Measurements from ENCODE around the gene CAMK2B.

CAMK2B gene

GRCh38 chr7:44227911-44228310 lies 97.5 kb downstream of the CAMK2B start:
- H3K27ac ChIP-seq (ENCODE audit: low read depth, low read length) = no peak overlapping the region
- H3K4me3 ChIP-seq (ENCODE audit: low read length) = no peak overlapping the region
- no peaks in the 10 kb centered on the region for H3K4me1 ChIP-seq (ENCODE audit: control insufficient read depth, low read length)
- H3K9me2 ChIP-seq (replicated peaks; ENCODE audit: control insufficient read depth, low read length) = no peaks in the 10 kb centered on the region
- no peaks in the 10 kb centered on the region for H3K9me3 ChIP-seq (ENCODE audit: control insufficient read depth, insufficient read depth, low read length)
- H3K27me3 ChIP-seq (ENCODE audit: control insufficient read depth, low read length) = no peaks in the 10 kb centered on the region
- H3F3A ChIP-seq (ENCODE audit: control insufficient read depth, insufficient read depth) = no peaks in the 10 kb centered on the region
- H4K20me1 ChIP-seq (ENCODE audit: control insufficient read depth, insufficient read depth, low read depth, low read length) = no peaks in the 10 kb centered on the region
- H3K36me3 ChIP-seq (ENCODE audit: control insufficient read depth, low read length) = no peaks in the 10 kb centered on the region
- no peak overlapping the region for H3K4me2 ChIP-seq (ENCODE audit: low read length)
- H3K79me2 ChIP-seq (ENCODE audit: control insufficient read depth, low read length) = no peaks in the 10 kb centered on the region
- TF ChIP-seq EZH2phosphoT487 (IDR thresholded peaks at IDR 0.05; ENCODE audit: borderline replicate concordance, low read length) (no peak), CTCF (IDR thresholded peaks at IDR 0.05; ENCODE audit: low read depth, low read length, poor library complexity, severe bottlenecking) (no peak)

GRCh38 chr7:44226396-44226753 lies 99.0 kb downstream of the CAMK2B start:
- Histone ChIP-seq H3K27me3 (ENCODE audit: control insufficient read depth, low read length) (no peaks in the 10 kb centered on the region), H3K4me2 (ENCODE audit: low read length) (no peak overlapping the region), H3K4me3 (ENCODE audit: low read length) (no peak overlapping the region), H3K79me2 (ENCODE audit: control insufficient read depth, low read length) (no peaks in the 10 kb centered on the region), H4K20me1 (ENCODE audit: control insufficient read depth, insufficient read depth, low read depth, low read length) (no peaks in the 10 kb centered on the region), H3F3A (ENCODE audit: control insufficient read depth, insufficient read depth) (no peaks in the 10 kb centered on the region), H3K4me1 (ENCODE audit: control insufficient read depth, low read length) (no peaks in the 10 kb centered on the region), H3K9me3 (ENCODE audit: control insufficient read depth, insufficient read depth, low read length) (no peaks in the 10 kb centered on the region), H3K27ac (ENCODE audit: low read depth, low read length) (no peak overlapping the region), H3K36me3 (ENCODE audit: control insufficient read depth, low read length) (no peaks in the 10 kb centered on the region), H3K9me2 (replicated peaks; ENCODE audit: control insufficient read depth, low read length) (no peaks in the 10 kb centered on the region)
- TF ChIP-seq EZH2phosphoT487 (IDR thresholded peaks at IDR 0.05; ENCODE audit: borderline replicate concordance, low read length) = no peak
- TF ChIP-seq CTCF (IDR thresholded peaks at IDR 0.05; ENCODE audit: low read depth, low read length, poor library complexity, severe bottlenecking) = no peak

GRCh38 chr7:44225566-44226395 lies 99.6 kb downstream of the CAMK2B start:
- Histone ChIP-seq H3K4me1 (ENCODE audit: control insufficient read depth, low read length) (no peaks in the 10 kb centered on the region), H3K79me2 (ENCODE audit: control insufficient read depth, low read length) (no peaks in the 10 kb centered on the region), H3K9me3 (ENCODE audit: control insufficient read depth, insufficient read depth, low read length) (no peaks in the 10 kb centered on the region), H4K20me1 (ENCODE audit: control insufficient read depth, insufficient read depth, low read depth, low read length) (no peaks in the 10 kb centered on the region), H3F3A (ENCODE audit: control insufficient read depth, insufficient read depth) (no peaks in the 10 kb centered on the region), H3K9me2 (replicated peaks; ENCODE audit: control insufficient read depth, low read length) (no peaks in the 10 kb centered on the region), H3K27ac (ENCODE audit: low read depth, low read length) (no peak overlapping the region), H3K36me3 (ENCODE audit: control insufficient read depth, low read length) (no peaks in the 10 kb centered on the region), H3K4me2 (ENCODE audit: low read length) (no peak overlapping the region), H3K4me3 (ENCODE audit: low read length) (no peak overlapping the region), H3K27me3 (ENCODE audit: control insufficient read depth, low read length) (no peaks in the 10 kb centered on the region)
- no peak for TF ChIP-seq EZH2phosphoT487 (IDR thresholded peaks at IDR 0.05; ENCODE audit: borderline replicate concordance, low read length)
- TF ChIP-seq CTCF (IDR thresholded peaks at IDR 0.05; ENCODE audit: low read depth, low read length, poor library complexity, severe bottlenecking) = no peak
